ENCODE data around the gene FAM120B. TPM values are rescaled to one million over a fixed set of nuclear protein-coding genes. Genes with fewer than 3 reads are reported as not detected.

The FAM120B gene
- total RNA-seq, 1 experiment from 2014 or later: 23.4 TPM

GRCh38 chr6:170369403-170369802, 62.8 kb downstream of the FAM120B start:
- intact Hi-C loops (cut with micrococcal nuclease): no loop called here
- POLR2A ChIA-PET: interaction anchor here (0.6 to 1.2 kb wide), 3 partner anchors 33 to 563 kb away, joined by 3 to 4 read pairs (median 3); no protein-coding TSS in a partner anchor
- no peaks in the 10 kb centered on the region for H3K9me3 Mint-ChIP-seq (ENCODE audit: unreplicated experiment)

GRCh38 chr6:170370416-170370815, 63.9 kb downstream of the FAM120B start:
- Mint-ChIP-seq H3K27ac (ENCODE audit: low read depth, unreplicated experiment) (no peak overlapping the region), H3K36me3 (ENCODE audit: insufficient read depth, unreplicated experiment) (peaks cover 39% of the 10 kb centered on the region), H3K4me1 (ENCODE audit: insufficient read depth, unreplicated experiment) (no peaks in the 10 kb centered on the region), H3K4me3 (ENCODE audit: unreplicated experiment) (no peak overlapping the region), H3K9me3 (ENCODE audit: unreplicated experiment) (no peaks in the 10 kb centered on the region), H3K27me3 (ENCODE audit: insufficient read depth, unreplicated experiment) (no peaks in the 10 kb centered on the region)
- no peak for DNase-seq (ENCODE audit: unreplicated experiment)
- ChIA-PET CTCF (interaction anchor here (0.6 kb wide), 1 partner anchor 53 kb away, joined by 3 read pairs; no protein-coding TSS in a partner anchor), POLR2A (no interaction called here)
- TF ChIP-seq, protein P1, sequence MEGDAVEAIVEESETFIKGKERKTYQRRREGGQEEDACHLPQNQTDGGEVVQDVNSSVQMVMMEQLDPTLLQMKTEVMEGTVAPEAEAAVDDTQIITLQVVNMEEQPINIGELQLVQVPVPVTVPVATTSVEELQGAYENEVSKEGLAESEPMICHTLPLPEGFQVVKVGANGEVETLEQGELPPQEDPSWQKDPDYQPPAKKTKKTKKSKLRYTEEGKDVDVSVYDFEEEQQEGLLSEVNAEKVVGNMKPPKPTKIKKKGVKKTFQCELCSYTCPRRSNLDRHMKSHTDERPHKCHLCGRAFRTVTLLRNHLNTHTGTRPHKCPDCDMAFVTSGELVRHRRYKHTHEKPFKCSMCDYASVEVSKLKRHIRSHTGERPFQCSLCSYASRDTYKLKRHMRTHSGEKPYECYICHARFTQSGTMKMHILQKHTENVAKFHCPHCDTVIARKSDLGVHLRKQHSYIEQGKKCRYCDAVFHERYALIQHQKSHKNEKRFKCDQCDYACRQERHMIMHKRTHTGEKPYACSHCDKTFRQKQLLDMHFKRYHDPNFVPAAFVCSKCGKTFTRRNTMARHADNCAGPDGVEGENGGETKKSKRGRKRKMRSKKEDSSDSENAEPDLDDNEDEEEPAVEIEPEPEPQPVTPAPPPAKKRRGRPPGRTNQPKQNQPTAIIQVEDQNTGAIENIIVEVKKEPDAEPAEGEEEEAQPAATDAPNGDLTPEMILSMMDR (IDR thresholded peaks at IDR 0.05; ENCODE audit: unreplicated experiment): no peak
- intact Hi-C loops (cut with micrococcal nuclease): no loop called here
- no TSS peak for BruUV-seq (replicated peaks)

More at GRCh38 chr6:170369403-170369802, 62.8 kb downstream of the FAM120B start:
- H3K36me3 Mint-ChIP-seq (ENCODE audit: insufficient read depth, unreplicated experiment): peaks cover 39% of the 10 kb centered on the region
- no peaks in the 10 kb centered on the region for H3K4me1 Mint-ChIP-seq (ENCODE audit: insufficient read depth, unreplicated experiment)
- no peak for DNase-seq (ENCODE audit: unreplicated experiment)
- TF ChIP-seq, protein P1 (IDR thresholded peaks at IDR 0.05; ENCODE audit: unreplicated experiment): no peak
- H3K4me3 Mint-ChIP-seq (ENCODE audit: unreplicated experiment): no peak overlapping the region
- BruUV-seq (replicated peaks): no TSS peak
- CTCF ChIA-PET: interaction anchor here (0.6 kb wide), 1 partner anchor 24 kb away, joined by 3 read pairs; no protein-coding TSS in a partner anchor
- no peak overlapping the region for H3K27ac Mint-ChIP-seq (ENCODE audit: low read depth, unreplicated experiment)
- no peaks in the 10 kb centered on the region for H3K27me3 Mint-ChIP-seq (ENCODE audit: insufficient read depth, unreplicated experiment)

DNA sequence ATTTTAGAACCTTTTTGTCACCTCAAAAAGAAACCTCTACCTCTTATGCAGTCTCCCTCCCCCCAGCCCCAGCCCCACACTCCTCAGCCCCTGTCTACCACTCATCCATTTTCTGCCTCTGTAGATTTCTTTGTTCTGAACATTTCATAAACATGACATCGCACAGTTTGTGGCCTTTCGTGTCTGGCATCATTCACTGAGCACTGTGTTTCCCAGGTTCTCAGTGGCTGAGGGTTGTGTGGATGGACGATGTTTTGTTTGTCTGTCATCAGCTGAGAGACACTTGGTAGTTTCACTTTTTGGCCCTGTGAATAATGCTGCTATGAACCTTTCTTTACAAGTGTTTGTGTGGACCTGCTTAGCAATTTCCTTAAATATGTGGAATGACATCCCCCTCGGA, 64.5 kb downstream of the FAM120B start:
- POLR2A ChIA-PET: no interaction called here
- no peak overlapping the region for H3K27ac Mint-ChIP-seq (ENCODE audit: low read depth, unreplicated experiment)

GRCh38 chr6:170371588-170371987, 65.0 kb downstream of the FAM120B start:
- Mint-ChIP-seq H3K9me3 (ENCODE audit: unreplicated experiment) (no peaks in the 10 kb centered on the region), H3K27me3 (ENCODE audit: insufficient read depth, unreplicated experiment) (no peaks in the 10 kb centered on the region), H3K36me3 (ENCODE audit: insufficient read depth, unreplicated experiment) (peaks cover 35% of the 10 kb centered on the region), H3K4me3 (ENCODE audit: unreplicated experiment) (no peak overlapping the region), H3K4me1 (ENCODE audit: insufficient read depth, unreplicated experiment) (no peaks in the 10 kb centered on the region), H3K27ac (ENCODE audit: low read depth, unreplicated experiment) (no peak overlapping the region)
- TF ChIP-seq, protein P1 (IDR thresholded peaks at IDR 0.05; ENCODE audit: unreplicated experiment): no peak
- intact Hi-C loops (cut with micrococcal nuclease): no loop called here
- POLR2A ChIA-PET: interaction anchor here (0.5 kb wide), 1 partner anchor 1028 kb away, joined by 3 read pairs; no protein-coding TSS in a partner anchor
- BruUV-seq (replicated peaks): no TSS peak
- DNase-seq (ENCODE audit: unreplicated experiment): no peak
- CTCF ChIA-PET: interaction anchor here (0.6 to 1.5 kb wide), 2 partner anchors 540 to 1304 kb away, joined by 3 to 5 read pairs; no protein-coding TSS in a partner anchor

More for the DNA sequence above, 64.5 kb downstream of the FAM120B start:
- Mint-ChIP-seq H3K36me3 (ENCODE audit: insufficient read depth, unreplicated experiment) (peaks cover 36% of the 10 kb centered on the region), H3K27me3 (ENCODE audit: insufficient read depth, unreplicated experiment) (no peaks in the 10 kb centered on the region), H3K4me3 (ENCODE audit: unreplicated experiment) (no peak overlapping the region), H3K4me1 (ENCODE audit: insufficient read depth, unreplicated experiment) (no peaks in the 10 kb centered on the region), H3K9me3 (ENCODE audit: unreplicated experiment) (no peaks in the 10 kb centered on the region)
- TF ChIP-seq, protein P1 (IDR thresholded peaks at IDR 0.05; ENCODE audit: unreplicated experiment): no peak
- intact Hi-C loops (cut with micrococcal nuclease): no loop called here
- no peak for DNase-seq (ENCODE audit: unreplicated experiment)
- CTCF ChIA-PET: interaction anchor here (0.6 kb wide), 1 partner anchor 1304 kb away, joined by 5 read pairs; no protein-coding TSS in a partner anchor
- BruUV-seq (replicated peaks): no TSS peak
